HG03095 (cell line): ENCODE measurements around the gene CDC42EP3.

Source experiments
- ATAC-seq: cut with Tn5 transposase; IDR thresholded peaks from one replicate; pipeline ENCODE4 v1.9.1; 2021; ENCODE audit warnings: moderate library complexity; ENCODE audit not compliant: unreplicated experiment

CDC42EP3 gene

DNA sequence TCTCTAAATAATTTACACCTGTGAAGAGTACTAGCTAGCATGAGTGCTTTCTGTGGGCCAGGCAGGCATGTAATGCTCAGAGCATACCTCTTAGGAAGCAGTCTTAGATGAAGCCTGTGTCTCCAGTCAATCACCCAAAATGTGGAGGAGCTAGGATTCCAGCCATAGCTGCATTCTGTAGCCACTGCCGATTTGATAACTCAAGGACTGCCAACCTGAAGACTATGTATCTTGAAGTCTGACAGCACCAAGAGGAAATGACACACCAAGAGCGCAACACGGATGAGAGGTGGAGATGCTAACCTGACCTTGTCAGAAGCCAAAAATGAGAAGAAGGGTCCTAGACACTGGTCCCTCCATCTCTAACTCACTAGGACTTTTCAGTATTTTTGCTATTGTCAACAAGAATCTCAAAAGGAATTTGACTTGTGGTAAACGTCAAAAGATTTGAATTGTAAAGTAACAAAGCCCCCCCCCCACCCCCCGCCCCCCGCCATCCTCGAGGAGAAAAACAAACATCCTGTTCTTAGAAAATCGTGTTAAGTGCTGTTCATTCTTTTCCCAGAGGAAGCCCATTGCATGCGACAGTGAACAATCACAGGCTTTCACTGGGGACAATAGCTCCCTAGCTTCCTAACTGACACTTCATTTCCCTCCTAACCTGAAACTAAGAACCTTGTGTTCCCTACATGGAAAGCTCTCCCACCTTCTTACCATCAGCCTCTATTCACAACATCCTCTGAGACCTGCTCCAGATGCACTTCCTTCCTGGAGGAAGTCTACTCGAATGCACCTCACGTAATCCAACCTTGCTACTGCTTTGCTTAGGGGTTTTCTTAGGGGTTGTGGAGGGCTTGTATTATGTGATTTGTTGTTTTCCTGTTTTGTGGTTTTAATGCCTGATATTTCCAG lies 14.7 kb downstream of the CDC42EP3 start:
- ATAC-seq, result no peak

DNA sequence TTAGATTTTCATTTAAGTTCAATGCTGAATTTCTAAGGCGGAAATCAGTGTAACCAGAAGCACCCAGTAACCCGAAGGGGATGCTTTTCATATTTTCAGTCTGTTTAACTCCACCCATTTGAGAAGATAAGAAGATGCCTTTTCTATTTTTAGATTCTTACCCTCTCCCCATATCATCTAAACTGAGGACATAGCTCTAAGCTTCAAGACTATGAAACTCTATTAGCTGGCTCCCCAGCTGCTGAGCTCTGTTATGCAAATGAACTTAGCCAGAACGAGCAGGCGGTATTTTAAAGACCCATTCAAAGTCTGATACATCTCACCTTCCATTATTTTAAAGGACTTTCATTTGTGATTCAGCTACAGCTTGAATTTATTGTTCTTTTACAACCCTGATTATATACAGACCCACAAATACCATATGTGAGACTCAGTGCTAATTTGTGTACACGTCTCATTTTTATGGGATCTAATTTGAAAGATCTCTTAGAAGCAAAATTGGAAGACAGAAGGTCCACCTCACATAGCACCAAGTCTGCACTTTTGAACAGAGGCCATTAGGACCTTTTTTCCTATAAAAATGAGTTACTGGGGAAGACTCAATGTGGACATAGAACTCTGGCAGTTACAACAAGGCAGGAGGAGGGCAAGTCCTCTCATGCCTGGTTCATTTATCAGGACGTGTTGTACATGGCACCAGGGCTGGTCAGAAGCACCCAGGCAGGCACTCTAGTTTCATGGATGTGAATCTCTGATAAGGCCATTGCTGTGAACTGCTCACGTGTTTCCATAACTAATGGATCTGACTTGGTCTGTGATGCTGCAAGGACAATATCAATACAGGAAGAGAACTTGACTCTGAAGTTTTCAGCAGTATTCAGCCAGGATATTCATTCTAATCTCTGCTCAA lies 16.3 kb downstream of the CDC42EP3 start:
- ATAC-seq, result peak; percentile 75

DNA sequence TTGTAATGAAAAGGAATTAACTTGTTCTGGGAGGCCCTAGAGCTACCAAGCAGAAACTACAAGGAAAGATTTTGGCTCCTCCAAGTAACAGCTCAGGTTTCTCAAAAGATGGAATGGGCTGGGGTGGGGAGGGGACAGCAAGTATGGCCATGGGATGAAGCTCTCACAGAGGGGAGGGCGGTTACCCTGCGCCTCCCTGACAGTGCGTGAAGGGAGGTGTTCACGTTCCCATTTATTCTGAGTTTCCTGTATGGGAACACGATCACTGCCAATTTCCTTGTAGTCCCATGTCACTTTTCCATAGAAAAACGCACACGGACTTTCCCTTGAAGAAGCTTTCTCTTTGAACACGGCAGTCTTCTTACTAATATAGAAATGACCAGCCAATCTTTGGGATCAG lies 17.0 kb downstream of the CDC42EP3 start:
- no peak for ATAC-seq

DNA sequence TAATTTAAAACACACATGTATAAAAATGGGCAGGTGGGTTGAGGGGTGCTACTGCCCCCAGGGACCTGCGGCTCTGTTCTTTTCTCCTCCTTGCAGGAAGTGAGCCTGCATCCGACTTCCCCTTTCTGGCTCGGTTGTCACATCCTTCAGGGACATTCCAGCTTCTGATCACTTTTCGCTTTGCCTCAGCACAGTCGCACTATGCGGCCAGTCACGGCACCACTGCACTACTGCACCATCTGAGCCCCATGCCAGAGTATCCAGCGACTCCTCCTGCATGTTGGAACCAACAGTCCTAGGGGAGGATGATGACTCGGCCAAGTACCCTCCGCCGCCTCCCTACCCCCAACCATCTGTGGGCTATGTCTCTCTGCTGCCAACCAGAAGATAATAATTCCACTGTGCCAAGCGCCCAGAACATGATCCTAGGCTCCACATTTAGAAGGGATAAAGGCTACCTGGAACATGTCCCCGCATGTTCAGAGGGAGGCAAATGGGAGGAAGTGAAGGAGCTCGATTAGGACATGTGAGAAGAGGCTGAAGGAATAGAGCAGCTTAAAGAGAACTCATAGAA lies 17.6 kb downstream of the CDC42EP3 start:
- ATAC-seq, result peak; percentile 37

DNA sequence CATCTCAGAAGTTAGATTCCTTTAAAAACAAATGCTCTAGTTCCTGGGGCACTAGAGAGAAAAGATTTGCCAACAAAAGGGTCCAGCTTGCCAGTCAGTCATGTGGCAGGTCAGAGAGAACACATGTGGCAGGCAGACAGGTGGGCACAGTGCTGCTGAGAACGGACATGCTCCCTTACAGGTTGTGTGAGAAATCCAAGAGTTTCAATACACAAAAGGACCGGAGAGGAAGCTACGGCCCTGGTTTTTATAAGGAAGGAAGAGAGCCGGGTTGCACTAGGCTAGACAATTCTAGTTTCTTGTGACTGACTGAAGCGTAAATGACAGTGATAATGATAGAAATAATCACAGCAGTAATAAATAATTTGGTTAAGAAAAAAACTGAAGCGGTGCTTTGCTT lies 18.3 kb downstream of the CDC42EP3 start:
- no peak for ATAC-seq

DNA sequence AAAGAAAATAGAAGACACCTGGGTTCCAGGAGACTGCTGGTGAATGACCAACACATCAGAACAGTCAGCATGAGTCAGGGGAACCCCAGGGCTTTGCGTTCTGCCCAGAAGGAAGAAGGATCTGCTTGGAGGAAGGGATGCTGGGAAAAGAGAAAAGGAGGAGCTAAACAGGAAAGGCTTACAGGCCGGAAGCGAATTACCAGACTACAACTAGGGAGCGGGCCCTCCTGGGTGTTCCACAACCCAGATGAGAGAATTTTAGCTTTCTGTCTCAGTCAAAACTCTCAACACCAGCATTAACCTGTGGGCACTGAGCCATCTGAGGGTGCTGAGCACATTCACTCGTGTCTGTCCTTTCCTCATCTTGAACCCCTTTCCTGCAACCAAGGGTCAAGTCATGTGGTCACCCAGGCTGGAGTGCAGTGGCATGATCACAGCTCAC lies 19.2 kb downstream of the CDC42EP3 start:
- no peak for ATAC-seq

DNA sequence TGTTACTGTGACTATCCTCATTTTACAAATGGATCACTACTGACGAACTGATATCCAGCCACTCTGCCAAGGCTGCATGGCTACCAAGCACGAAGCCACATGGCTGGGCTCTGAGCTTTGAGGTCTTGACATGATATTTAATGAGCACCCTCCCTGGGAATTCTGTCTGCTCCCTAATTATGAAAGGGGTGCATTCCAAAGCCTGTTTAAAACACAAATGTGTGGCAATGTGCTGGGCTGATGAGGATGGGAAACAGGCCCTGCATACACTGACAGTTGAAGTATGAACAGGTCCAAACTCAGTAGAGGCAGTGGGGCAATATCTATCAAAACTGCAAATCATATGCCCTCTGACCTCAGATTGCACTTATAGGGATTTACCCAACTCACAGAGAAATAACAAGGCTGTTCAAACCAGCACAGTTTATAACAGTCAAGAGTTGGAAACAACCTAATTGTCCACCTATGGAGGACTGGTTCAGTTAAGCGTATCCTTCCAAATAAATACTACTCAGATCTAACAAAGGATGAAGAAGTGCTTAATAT lies 20.8 kb downstream of the CDC42EP3 start:
- no peak for ATAC-seq

DNA sequence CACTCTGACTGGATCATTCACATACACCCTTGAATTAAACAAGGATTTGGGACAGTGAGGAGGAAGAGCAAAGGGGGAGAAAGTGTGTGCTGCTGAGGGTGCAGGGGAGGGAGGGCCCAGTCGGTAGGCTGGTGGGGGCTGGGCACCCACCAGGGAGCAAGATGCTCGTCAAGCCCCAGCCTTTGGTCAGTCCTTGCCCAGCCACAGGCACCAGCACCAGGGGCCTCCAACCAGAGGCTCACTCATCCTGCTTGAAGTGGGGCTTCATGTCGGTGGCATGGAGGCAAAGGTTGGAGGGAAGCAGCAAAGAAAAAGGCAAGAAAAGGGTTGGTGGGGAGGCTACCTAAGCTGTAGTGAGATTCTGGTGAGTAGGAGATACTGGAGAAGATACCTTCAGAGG lies 21.9 kb downstream of the CDC42EP3 start:
- no peak for ATAC-seq

DNA sequence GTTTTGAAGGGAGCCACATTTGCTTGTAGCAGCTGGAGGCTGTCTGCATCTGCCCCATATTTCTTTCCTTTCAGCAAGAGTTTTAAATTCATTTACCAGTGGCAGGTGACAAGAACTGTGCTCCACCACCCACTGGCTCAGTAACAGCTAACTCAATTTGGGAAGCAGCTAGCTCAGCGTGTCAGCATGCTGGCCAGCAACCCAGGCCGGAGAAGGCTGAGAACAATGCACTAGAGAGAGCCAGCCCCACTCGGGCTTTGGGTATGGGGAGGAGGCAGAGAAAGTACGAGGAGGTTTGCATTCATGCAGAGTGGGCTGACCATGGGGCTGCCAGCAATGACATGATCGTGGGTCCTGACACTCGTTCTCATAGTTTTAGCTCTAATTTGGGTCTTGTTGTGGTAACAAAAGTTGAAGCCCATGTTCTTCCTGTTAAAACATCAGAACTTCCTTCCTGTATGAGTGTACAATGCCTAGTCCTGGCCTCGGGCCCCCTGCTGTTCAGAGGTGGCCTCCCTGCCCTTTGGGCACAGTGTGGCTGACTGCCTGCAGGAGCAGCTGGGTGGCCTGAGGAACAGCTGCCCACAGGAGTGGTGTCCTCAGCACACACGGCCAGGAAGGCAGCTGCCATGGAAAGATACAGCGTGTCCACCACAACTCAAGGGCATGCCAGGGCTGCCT lies 23.0 kb downstream of the CDC42EP3 start:
- ATAC-seq, result no peak

DNA sequence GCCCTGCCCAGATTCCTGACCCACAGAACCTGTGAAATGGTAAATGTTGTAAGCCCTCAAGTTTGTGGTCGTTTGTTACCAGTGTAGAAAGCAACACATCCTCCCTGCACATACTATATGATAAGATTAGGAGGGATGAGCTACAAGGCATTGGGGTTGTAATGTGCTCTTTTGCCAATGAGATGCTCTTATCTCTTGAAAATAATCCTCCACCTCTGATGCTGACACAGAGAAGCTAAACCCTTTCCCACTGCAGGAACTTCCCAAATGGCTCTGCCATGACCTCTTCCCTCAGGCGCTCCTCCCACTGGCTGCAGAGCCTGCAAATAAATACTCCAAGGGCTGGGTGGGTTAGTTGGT lies 23.5 kb downstream of the CDC42EP3 start:
- no peak for ATAC-seq

DNA sequence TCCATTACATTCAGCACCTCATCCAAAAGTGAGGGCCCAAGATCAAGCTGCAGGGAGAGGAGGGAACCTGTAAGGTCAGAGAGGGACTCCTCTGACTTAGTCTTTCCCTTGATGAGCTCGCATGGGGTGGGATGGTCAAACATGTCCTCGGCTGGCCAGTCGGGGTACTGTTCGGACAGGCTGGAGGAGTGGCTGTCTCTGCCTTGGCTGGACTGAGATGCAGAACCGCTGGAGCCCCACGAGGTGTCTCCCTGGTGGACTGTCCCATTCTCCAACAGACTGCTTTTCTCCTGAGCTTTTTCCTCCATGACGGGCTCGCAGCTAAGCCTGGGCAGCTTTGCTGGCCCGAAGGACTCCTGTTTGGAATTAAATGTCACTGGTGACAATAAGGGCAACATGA lies 25.6 kb downstream of the CDC42EP3 start:
- no peak for ATAC-seq

DNA sequence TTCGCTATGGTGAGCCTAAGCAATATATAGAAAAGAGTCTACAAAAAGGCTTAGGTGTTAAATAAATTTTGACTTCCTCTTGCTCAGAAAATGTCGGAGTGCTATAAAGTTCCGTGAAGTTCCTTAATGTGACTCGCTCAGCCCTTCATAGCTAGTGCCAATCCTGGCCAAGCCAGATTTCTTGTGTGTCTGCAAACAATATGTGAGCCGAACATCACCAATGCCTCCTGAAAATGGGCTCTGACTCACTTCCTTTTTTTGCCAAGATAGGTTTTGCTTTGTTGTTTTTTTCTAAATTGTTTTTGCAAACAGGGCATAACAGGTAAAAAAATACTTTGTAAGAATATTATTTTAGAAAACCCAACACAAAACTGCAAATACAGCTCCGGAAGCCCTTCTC lies 26.1 kb downstream of the CDC42EP3 start:
- no peak for ATAC-seq

DNA sequence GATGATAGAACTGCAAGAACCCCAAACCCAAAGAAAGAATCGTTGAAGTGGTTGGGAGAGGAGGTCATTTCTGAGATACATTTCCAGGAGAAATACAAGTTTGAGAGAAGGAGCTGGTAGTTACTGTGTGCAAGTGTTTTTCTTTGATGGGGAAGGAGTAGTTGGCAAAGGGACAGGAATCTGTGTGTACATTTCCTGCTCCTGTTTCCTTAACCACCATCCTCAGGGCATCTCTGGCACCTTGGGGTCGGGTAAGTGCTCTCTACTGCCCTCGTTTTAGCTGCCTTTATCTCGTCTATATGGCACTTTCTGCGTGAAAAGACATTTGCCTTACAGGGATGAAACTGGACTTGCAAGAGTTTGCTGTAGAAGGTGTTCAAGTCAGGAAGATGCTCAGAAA lies 27.3 kb downstream of the CDC42EP3 start:
- ATAC-seq, result no peak

DNA sequence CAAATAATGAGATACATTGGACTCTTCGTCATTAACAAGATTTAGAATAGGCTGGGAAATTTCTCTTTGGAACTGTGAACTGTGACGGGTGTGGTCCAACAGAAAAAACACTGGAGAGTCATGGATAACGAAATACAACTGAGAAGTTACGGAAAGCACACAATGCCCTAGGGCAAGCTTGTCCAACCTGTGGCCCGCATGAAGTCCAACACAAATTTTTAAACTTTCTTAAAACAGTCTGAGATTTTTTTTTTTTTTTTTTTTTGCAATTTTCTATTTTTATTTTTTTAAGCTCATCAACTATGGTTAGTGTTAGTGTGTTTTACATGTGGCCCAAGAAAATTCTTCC lies 27.7 kb downstream of the CDC42EP3 start:
- ATAC-seq, result no peak

DNA sequence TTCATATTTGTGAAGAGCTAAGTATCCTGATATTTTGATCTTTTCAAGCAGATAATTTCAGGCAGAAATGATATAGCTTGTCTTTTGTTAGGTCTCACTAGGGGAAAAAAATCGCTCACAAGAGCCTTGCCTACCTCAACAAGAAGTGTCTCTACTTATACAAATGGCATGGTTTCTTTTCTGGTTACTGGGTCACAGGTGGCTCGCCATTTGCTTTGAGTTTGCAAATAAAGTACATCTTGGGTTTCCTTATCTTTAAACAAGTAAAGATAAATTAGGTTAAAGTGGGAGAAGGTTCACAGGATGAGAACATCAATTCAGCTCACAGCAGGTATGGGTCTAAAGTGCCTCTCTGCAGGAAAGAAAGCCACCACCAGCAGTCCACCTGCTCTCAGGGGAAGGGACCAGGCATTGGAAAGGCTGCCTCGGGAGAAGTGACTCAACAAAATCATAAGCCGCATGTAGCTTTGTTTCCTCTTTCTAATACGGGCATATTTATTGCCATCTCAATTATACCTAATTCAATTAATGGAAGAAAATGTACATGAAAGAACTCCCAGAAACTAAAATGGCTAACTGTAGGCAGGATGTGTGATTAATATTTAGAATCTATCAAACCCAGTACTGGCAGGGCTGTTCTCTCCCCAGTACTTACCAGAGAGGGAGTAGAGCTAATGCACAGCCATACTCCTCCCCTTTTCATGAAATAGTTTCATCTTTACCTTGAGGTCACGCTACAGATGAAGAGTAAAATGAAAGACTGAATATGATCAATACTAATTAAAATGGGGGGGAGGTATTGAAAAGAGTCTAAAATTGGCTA lies 28.3 kb downstream of the CDC42EP3 start:
- ATAC-seq, result no peak

DNA sequence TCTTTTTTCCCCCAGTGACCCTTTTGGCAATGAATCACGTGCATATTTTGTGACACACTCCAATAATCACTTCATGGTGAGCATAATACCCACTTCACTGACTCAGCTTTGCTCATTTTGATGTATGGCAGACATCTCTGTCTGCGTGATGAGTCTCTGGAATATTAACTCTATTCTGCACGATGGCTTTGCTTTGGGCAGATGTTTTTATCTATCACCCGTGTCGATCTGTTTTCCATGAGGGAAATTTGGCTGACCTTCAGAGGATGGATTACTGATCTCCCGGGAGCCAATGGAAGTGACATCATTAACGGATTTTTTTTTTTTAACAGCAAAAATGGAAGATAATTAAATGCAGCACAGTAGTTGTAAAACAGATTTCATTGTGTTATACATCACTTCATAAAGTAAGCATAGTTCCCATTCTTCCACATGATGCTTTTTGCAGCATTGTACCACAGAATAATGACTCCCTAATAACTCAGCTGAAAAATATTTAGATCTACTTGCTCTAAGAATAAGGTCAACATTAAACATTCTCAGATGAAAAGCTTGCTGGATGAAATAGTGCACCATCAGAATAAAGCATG lies 29.8 kb downstream of the CDC42EP3 start:
- ATAC-seq, result no peak

DNA sequence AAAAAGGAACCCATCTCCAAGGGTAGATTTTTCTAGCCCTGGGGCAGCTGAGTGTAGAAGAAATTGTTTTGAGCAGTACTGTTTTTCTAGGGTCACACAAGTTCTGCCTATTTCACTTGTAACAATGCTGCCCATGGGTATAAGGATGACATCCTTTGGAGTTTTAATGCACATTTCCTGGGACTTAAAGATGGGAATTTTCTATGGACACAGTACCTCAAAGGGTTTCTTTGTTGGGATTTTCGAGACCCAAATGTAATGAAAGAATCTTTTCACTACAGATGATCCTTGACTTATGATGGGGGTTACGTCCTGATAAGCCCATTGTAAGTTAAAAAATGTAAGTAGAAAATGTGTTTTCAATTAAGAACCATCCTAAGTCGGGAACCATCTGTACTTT lies 31.8 kb downstream of the CDC42EP3 start:
- ATAC-seq, result no peak

DNA sequence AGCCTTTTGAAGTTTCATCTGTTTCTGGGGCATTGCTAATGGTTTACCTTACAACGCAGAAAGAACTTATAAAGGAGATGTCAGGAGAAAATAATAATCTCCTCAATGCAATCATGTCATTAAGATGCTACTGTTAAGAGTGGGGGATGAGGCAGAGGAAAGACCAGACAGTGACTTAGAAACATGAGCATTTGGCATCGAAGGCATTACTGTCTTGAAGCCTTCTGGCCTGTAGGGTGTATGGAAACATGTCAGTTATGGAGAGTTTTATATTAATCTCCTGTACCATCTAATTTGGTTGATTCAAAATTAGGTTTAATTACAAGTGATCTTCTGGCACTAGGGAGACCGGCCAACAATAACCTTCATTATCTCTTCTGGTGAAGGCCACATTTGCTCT lies 32.5 kb downstream of the CDC42EP3 start:
- no peak for ATAC-seq

DNA sequence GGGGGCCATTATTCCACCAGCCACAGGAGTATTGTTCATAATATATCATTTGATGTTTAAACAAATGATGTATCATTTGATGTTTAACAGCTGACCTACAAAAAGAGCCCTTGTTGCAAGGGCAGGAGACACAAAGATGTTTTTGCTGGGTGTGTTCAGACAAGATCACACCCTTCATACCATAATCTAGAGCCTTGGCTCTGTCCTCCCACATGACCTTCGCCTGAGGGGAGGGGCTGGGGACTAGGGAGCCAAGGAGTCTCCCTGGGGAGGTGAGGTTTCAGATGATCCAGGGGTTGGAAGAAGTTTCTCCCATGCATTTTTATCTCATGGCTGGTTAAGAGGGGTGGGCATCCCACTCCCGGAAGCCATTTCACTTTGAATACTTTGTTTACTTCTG lies 33.5 kb downstream of the CDC42EP3 start:
- no peak for ATAC-seq
